ENCODE measurements around the gene PPP1R3A. TPM values are rescaled to one million over a fixed set of nuclear protein-coding genes. Genes with fewer than 3 reads are reported as not detected.
A peak's percentile ranks its signal among the peaks of the same experiment; 100 is the strongest.

PPP1R3A gene
- total RNA-seq, 2 donors from 2014 or later: 53.4 to 97.9 TPM

GRCh38 chr7:113921363-113921762, 2.6 kb upstream of the PPP1R3A start:
- Histone ChIP-seq H3K36me3 (no peaks in the 10 kb centered on the region), H3K4me1 (no peaks in the 10 kb centered on the region), H3K9me3 (no peaks in the 10 kb centered on the region), H3K27ac (no peak overlapping the region), H3K4me3 (no peak overlapping the region), H3K27me3 (no peaks in the 10 kb centered on the region)
- no peak for DNase-seq (ENCODE audit: low spot score)
- TF ChIP-seq CTCF (IDR thresholded peaks at IDR 0.05): no peak

- Histone ChIP-seq H3K4me1 (peaks cover 0 to 5% of the 10 kb centered on the region in 2 donors), H3K4me3 (peak overlapping the region; percentile 42 to 54), H3K27me3 (no peaks in the 10 kb centered on the region), H3K36me3 (no peaks in the 10 kb centered on the region), H3K9me3 (no peaks in the 10 kb centered on the region), H3K27ac (peak overlapping the region; percentile 63 to 89)
- no peak for DNase-seq (ENCODE audit: low spot score)
- TF ChIP-seq CTCF (IDR thresholded peaks at IDR 0.05): no peak
Measured at GRCh38 chr7:113917840-113918239, 969 bp downstream of the PPP1R3A start.

GRCh38 chr7:113915956-113916355, 2.9 kb downstream of the PPP1R3A start:
- H3K27me3 ChIP-seq: no peaks in the 10 kb centered on the region
- H3K36me3 ChIP-seq: no peaks in the 10 kb centered on the region
- H3K9me3 ChIP-seq: no peaks in the 10 kb centered on the region
- H3K4me1 ChIP-seq: peaks cover 0 to 5% of the 10 kb centered on the region in 2 donors
- H3K4me3 ChIP-seq: peak overlapping the region; percentile 42 to 54
- TF ChIP-seq CTCF (IDR thresholded peaks at IDR 0.05): no peak
- DNase-seq (ENCODE audit: low spot score): no peak
- H3K27ac ChIP-seq: peak overlapping the region in 1 of 2 donors; percentile 89

GRCh38 chr7:113912876-113913275, 5.9 kb downstream of the PPP1R3A start:
- no peak for TF ChIP-seq CTCF (IDR thresholded peaks at IDR 0.05)
- Histone ChIP-seq H3K9me3 (no peaks in the 10 kb centered on the region), H3K27ac (no peak overlapping the region), H3K4me1 (peaks cover 0 to 5% of the 10 kb centered on the region in 2 donors), H3K27me3 (no peaks in the 10 kb centered on the region), H3K4me3 (no peak overlapping the region), H3K36me3 (no peaks in the 10 kb centered on the region)
- DNase-seq (ENCODE audit: low spot score): no peak

GRCh38 chr7:113907617-113908016, 11.2 kb downstream of the PPP1R3A start:
- DNase-seq (ENCODE audit: low spot score): no peak
- TF ChIP-seq CTCF (IDR thresholded peaks at IDR 0.05): no peak
- no peaks in the 10 kb centered on the region for H3K36me3 ChIP-seq
- H3K27me3 ChIP-seq: no peaks in the 10 kb centered on the region
- no peak overlapping the region for H3K27ac ChIP-seq
- H3K9me3 ChIP-seq: no peaks in the 10 kb centered on the region
- no peak overlapping the region for H3K4me3 ChIP-seq
- H3K4me1 ChIP-seq: no peaks in the 10 kb centered on the region

- Histone ChIP-seq H3K27ac (no peak overlapping the region), H3K4me1 (no peaks in the 10 kb centered on the region), H3K36me3 (no peaks in the 10 kb centered on the region), H3K27me3 (no peaks in the 10 kb centered on the region), H3K4me3 (no peak overlapping the region), H3K9me3 (no peaks in the 10 kb centered on the region)
- DNase-seq (ENCODE audit: low spot score): no peak
- no peak for TF ChIP-seq CTCF (IDR thresholded peaks at IDR 0.05)
Measured at GRCh38 chr7:113904521-113904920, 14.3 kb downstream of the PPP1R3A start.

Measured in right atrium auricular region (tissue), 2 donors.